NCI-H2196 treated with DMSO at 0.1 percent for 48 hours (cell line): Measurements from ENCODE around the gene TPM4.

ENCODE experiments used
- DNase-seq: peaks from one replicate; lab custom pipeline; 2025; ENCODE audit not compliant: unreplicated experiment; lab: John Stamatoyannopoulos, UW

TPM4 gene

GRCh38 chr19:16121967-16122366 lies 45.7 kb downstream of the TPM4 start:
- DNase-seq: no peak

- DNase-seq: no peak
Measured at GRCh38 chr19:16124953-16125352, 48.7 kb downstream of the TPM4 start.

- DNase-seq: no peak
Measured at GRCh38 chr19:16125737-16126495, 49.6 kb downstream of the TPM4 start.

- DNase-seq: no peak
Measured at GRCh38 chr19:16127080-16127479, 50.8 kb downstream of the TPM4 start.

- no peak for DNase-seq
Measured at GRCh38 chr19:16127776-16128371, 51.6 kb downstream of the TPM4 start.

GRCh38 chr19:16131648-16132047 lies 55.4 kb downstream of the TPM4 start:
- DNase-seq: no peak

GRCh38 chr19:16133818-16134217 lies 57.5 kb downstream of the TPM4 start:
- DNase-seq: no peak

- DNase-seq: no peak
Measured at GRCh38 chr19:16134510-16134909, 58.2 kb downstream of the TPM4 start.

GRCh38 chr19:16135430-16136127 lies 59.3 kb downstream of the TPM4 start:
- no peak for DNase-seq

GRCh38 chr19:16136185-16136999 lies 60.1 kb downstream of the TPM4 start:
- DNase-seq: no peak

- DNase-seq: no peak
Measured at GRCh38 chr19:16139752-16140151, 63.5 kb downstream of the TPM4 start.

- no peak for DNase-seq
Measured at GRCh38 chr19:16141043-16141442, 64.7 kb downstream of the TPM4 start.

GRCh38 chr19:16142032-16142580 lies 65.8 kb downstream of the TPM4 start:
- DNase-seq: no peak

- DNase-seq: peak; percentile 61
Measured at GRCh38 chr19:16143399-16144215, 67.3 kb downstream of the TPM4 start, which contains the start of gene HSH2D. TSS of gene HSH2D (plus strand) at chr19:16143685. CDS start at chr19:16148751, 5,066 bp downstream.

GRCh38 chr19:16144216-16144581 lies 67.9 kb downstream of the TPM4 start:
- no peak for DNase-seq

GRCh38 chr19:16146112-16146511 lies 69.8 kb downstream of the TPM4 start:
- DNase-seq: no peak

GRCh38 chr19:16148443-16149229 lies 72.3 kb downstream of the TPM4 start:
- no peak for DNase-seq
